Stimulated activated CD4-positive, alpha-beta T cell treated with anti-CD3 and anti-CD28 coated beads, Interleukin-4, amount 100 ng/mL, for 4 hours (primary cell): ENCODE results near the gene UTP3.
"Not testable (repeated sequence)": the region's sequence is repeated elsewhere in the genome, so short reads cannot be mapped to it uniquely, and the experiment has no call there.

Source experiments
- DNase-seq, 2 experiments: peaks; one replicate each; pipeline ENCODE4 v3.0.0-alpha.2; 2020

The UTP3 gene

DNA sequence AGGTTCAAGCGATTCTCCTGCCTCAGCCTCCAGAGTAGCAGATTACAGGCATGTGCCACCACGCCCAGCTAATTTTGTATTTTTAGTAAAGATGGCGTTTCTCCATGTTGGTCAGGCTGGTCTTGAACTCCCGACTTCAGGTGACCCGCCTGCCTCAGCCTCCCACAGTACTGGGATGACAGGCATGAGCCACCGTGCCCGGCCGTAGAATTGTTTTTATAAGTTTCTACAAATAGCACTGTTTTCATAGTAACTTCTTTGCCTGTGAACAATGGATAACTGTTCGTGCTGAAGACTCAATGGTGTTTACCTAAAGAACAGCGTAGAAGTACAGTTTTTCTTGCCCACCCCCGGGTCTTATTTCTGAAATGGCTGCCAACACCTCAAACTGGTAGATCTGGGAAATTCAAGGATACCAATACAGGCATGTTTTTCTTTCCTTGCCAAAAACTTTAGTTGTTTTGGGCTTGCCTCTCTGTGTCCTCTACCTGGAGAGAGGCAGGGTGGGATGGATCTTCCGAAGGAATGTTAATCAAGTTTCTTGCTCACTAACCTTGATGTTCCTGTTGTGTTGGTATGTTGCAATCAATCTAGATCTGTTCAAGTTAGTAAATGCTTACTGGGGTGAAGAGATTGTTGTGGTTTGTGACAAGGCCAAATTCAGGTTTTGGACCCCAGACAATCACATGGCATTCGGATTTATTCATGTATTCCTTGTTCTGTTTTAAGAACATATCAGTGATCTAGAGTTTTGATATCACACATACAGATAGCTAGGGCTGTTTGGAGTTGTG lies 30.7 kb downstream of the UTP3 start:
- no peak for DNase-seq

DNA sequence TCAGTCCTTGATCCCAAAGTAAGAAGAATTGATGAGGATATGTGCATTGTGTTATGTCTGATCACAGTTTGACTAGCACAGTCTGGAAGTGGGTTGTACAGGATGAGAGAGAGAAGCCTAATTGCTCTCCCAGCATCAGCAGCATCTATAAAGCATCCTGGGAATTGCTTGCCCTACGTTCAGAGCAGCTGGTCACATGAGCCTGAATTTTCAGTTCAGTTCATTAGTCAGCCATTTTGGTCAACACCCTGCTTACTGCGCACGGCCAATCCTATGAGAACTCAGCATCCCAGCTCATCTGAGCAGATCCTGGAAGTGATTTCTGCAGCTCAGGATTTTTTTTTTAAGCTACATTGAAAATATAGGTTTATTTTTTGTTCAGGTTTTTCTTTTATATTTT lies 33.4 kb downstream of the UTP3 start, which contains the start of gene RUFY3:
Gene RUFY3 (plus strand): TSS at position 218 of the 400 bp plus-strand sequence. CDS start 610 bp downstream, outside the sequence.
- DNase-seq, result no peak

DNA sequence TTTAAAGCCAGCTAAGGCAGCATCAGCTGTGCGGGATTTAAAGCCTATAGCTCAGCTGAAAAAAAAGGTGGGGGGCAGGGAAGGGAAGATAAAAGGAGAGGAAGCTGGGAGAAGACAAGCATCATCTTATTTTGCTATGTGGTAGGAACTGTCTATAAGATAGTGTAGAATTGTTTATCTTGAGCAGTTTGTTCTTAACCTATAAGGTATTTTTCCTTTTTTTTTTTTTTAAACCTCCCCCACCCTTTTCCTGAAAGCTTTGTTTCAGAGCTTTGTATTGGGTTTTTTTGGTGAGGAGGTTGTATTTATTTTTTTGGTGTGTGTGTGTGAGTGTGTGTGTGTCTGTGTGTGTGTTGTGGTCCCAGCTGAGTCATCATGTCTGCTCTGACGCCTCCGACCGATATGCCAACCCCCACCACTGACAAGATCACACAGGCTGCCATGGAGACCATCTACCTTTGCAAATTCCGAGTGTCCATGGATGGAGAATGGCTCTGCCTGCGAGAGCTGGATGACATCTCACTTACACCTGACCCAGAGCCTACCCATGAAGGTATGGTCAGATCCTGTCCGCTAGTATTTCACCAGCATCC lies 34.0 kb downstream of the UTP3 start:
- peak in 1 of 2 experiments; percentile 59 for DNase-seq

DNA sequence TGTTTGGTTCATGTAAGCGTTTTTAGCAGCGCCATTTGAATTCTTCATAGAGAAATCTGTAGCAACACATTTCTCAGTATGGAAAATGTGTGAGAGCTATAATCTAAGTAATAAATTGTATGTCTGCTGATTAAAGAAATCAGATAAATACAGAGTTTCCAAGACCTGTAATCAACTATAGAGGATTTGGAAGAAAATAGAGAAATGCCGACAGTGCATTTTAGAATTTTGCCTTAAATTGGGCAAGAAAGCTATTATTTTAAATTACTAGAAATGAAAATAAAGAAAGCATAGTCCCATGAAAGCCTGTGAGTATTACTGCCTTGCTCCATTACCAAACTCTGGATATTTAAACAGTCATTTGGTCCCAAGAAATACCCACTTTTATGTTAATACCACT lies 36.1 kb downstream of the UTP3 start:
- DNase-seq, result no peak

DNA sequence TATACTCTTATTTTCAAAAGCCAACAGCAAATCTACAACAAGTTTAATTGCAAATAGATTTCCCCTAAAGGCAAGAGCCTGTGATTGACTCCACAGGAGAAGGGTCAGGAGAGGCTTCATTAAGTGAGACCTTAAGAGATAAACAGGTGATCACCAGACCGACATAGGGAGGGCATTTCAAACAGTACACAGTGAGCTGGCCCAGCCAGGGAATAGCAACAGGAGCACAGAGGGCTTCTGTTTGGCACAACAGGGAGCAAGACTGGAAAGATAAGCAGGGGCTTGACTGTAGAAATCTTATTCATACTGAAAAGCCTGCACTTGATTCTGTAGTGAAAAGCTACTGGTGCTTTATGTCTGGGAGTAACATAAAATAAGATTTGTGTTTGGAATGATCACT lies 37.3 kb downstream of the UTP3 start:
- no peak for DNase-seq

GRCh38 chr4:70726515-70726914 lies 38.2 kb downstream of the UTP3 start:
- not testable (repeated sequence) for DNase-seq

- DNase-seq, result no peak
Observed at GRCh38 chr4:70728091-70728490, 39.8 kb downstream of the UTP3 start.

GRCh38 chr4:70732878-70733277 lies 44.5 kb downstream of the UTP3 start:
- DNase-seq, result not testable (repeated sequence)

- peak in 1 of 2 experiments; percentile 25 for DNase-seq
Observed at GRCh38 chr4:70734168-70734954, 46.0 kb downstream of the UTP3 start.

- DNase-seq, result no peak
Observed at GRCh38 chr4:70734971-70735370, 46.6 kb downstream of the UTP3 start.

DNA sequence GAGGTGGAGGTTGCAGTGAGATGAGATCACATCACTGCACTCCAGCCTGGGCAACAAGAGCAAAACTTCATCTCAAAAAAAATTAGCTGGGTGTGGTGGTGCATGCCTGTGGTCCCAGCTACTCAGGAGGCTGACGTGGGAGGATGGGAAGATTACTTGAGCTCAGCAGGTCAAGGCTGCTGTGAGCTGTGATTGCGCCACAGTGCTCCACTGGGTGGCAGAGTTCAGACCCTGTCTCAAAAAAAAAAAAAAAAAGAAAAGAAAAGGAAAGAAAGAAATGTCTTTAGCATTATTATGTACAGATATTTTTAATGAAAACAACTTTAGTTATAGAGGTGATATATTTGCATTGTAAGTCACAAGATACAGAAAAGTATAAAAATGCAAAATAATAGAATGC lies 47.6 kb downstream of the UTP3 start:
- DNase-seq, result peak in 1 of 2 experiments; percentile 20

- no peak for DNase-seq
Observed at GRCh38 chr4:70737006-70737405, 48.7 kb downstream of the UTP3 start.

DNA sequence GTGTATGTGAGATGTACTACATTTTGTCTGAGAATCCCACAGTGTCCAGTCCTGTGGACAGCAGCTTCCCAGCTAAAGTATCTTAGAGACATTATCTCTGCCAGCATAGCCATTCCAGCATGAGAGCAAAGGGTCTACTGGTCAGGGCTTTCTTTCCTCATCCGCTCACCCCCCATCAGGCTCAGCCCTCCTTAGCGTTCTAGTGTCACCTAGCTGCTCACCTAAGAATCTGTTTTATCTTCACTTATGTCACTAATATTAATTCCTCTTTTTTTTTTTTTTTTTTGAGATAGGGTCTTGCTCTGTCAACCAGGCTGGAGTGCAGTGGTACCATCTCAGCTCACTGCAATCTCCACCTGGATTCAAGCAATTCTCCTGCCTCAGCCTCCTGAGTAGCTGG lies 49.1 kb downstream of the UTP3 start:
- no peak for DNase-seq

GRCh38 chr4:70739496-70740337 lies 51.4 kb downstream of the UTP3 start:
- no peak for DNase-seq
